ENCODE data around the gene PLSCR4.

GRCh38 chr3:146154316-146154715 is 96.6 kb downstream of the PLSCR4 start:
- TF ChIP-seq CTCF (IDR thresholded peaks at IDR 0.05) (no peak), POLR2A (IDR thresholded peaks at IDR 0.05) (no peak)

Data from adrenal gland (tissue), 5 donors.